GM19099 (cell line): ENCODE data around the gene USP19.

ENCODE experiments used
- POLR2A ChIP-seq: IDR thresholded peaks from 3 replicates; pipeline ENCODE4 v1.6.1; 2011; ENCODE audit warnings: low read depth; ENCODE audit not compliant: insufficient read length; ENCODE audit errors: extremely low read depth

Gene USP19

GRCh38 chr3:49153349-49153912 lies 32.8 kb upstream of the USP19 start:
- no peak for TF ChIP-seq POLR2A

GRCh38 chr3:49151610-49152009 lies 31.0 kb upstream of the USP19 start:
- TF ChIP-seq POLR2A: no peak

- TF ChIP-seq POLR2A: no peak
These were observed 27.5 kb upstream of the USP19 start for GRCh38 chr3:49148159-49148558.

GRCh38 chr3:49140080-49140479 lies 19.5 kb upstream of the USP19 start:
- no peak for TF ChIP-seq POLR2A

GRCh38 chr3:49135499-49135898 lies 14.9 kb upstream of the USP19 start:
- no peak for TF ChIP-seq POLR2A

GRCh38 chr3:49134471-49135265 lies 14.0 kb upstream of the USP19 start:
- TF ChIP-seq POLR2A: no peak

GRCh38 chr3:49133226-49133951 lies 12.8 kb upstream of the USP19 start:
- TF ChIP-seq POLR2A: no peak

GRCh38 chr3:49132437-49133225 lies 12.0 kb upstream of the USP19 start, which contains the start of gene LAMB2:
LAMB2 (minus strand) TSS chr3:49133050; CDS start chr3:49132867, 183 bp downstream.
- TF ChIP-seq POLR2A: no peak

GRCh38 chr3:49132073-49132436 lies 11.4 kb upstream of the USP19 start:
- no peak for TF ChIP-seq POLR2A

- no peak for TF ChIP-seq POLR2A
These were observed 11.0 kb upstream of the USP19 start for GRCh38 chr3:49131576-49131975.

- TF ChIP-seq POLR2A: no peak
These were observed 10.4 kb upstream of the USP19 start for GRCh38 chr3:49131040-49131439.

- no peak for TF ChIP-seq POLR2A
These were observed 4.5 kb upstream of the USP19 start for GRCh38 chr3:49124991-49125670.

- TF ChIP-seq POLR2A: no peak
These were observed 3.6 kb upstream of the USP19 start for GRCh38 chr3:49124203-49124602.

- no peak for TF ChIP-seq POLR2A
These were observed 3.1 kb upstream of the USP19 start for GRCh38 chr3:49123687-49124086.
